ENCODE data around the gene DSTN.

Gene DSTN

DNA sequence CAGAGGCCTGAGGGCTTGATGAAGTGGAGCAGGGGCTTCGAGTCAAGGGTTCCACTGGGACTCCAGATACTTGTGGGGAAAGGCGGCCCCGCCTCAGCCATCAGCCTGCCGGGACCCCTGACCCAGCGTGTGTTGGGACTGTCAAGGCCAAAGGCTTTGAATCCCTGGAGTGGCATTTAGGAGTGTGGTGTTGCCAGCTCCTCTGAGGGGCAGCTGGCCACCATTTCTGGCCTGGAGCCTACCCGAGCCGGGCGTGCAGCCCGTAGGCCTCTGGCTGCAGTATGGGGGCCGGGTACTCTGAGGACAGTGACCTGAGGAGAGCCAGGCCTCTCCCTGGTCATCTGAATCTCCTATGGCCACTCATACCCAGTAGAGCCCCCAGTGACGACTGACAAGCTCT lies 72.1 kb downstream of the DSTN start:
- H3K4me3 ChIP-seq (replicated peaks; ENCODE audit: insufficient read depth, low read length), result no peak overlapping the region
- DNase-seq (ENCODE audit: low read depth in 1 of 2, low spot score in 1 of 2), result no peak
- TF ChIP-seq GABPA (IDR thresholded peaks at IDR 0.05; ENCODE audit: low read depth) (no peak), SPI1 (IDR thresholded peaks at IDR 0.05; ENCODE audit: borderline replicate concordance, low read depth) (no peak), POLR2AphosphoS5 (IDR thresholded peaks at IDR 0.05; ENCODE audit: low read depth) (no peak)
- TF ChIP-seq, protein P1, sequence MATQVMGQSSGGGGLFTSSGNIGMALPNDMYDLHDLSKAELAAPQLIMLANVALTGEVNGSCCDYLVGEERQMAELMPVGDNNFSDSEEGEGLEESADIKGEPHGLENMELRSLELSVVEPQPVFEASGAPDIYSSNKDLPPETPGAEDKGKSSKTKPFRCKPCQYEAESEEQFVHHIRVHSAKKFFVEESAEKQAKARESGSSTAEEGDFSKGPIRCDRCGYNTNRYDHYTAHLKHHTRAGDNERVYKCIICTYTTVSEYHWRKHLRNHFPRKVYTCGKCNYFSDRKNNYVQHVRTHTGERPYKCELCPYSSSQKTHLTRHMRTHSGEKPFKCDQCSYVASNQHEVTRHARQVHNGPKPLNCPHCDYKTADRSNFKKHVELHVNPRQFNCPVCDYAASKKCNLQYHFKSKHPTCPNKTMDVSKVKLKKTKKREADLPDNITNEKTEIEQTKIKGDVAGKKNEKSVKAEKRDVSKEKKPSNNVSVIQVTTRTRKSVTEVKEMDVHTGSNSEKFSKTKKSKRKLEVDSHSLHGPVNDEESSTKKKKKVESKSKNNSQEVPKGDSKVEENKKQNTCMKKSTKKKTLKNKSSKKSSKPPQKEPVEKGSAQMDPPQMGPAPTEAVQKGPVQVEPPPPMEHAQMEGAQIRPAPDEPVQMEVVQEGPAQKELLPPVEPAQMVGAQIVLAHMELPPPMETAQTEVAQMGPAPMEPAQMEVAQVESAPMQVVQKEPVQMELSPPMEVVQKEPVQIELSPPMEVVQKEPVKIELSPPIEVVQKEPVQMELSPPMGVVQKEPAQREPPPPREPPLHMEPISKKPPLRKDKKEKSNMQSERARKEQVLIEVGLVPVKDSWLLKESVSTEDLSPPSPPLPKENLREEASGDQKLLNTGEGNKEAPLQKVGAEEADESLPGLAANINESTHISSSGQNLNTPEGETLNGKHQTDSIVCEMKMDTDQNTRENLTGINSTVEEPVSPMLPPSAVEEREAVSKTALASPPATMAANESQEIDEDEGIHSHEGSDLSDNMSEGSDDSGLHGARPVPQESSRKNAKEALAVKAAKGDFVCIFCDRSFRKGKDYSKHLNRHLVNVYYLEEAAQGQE (IDR thresholded peaks at IDR 0.05; ENCODE audit: insufficient replicate concordance, low read depth), result no peak
- TF ChIP-seq, protein P2, sequence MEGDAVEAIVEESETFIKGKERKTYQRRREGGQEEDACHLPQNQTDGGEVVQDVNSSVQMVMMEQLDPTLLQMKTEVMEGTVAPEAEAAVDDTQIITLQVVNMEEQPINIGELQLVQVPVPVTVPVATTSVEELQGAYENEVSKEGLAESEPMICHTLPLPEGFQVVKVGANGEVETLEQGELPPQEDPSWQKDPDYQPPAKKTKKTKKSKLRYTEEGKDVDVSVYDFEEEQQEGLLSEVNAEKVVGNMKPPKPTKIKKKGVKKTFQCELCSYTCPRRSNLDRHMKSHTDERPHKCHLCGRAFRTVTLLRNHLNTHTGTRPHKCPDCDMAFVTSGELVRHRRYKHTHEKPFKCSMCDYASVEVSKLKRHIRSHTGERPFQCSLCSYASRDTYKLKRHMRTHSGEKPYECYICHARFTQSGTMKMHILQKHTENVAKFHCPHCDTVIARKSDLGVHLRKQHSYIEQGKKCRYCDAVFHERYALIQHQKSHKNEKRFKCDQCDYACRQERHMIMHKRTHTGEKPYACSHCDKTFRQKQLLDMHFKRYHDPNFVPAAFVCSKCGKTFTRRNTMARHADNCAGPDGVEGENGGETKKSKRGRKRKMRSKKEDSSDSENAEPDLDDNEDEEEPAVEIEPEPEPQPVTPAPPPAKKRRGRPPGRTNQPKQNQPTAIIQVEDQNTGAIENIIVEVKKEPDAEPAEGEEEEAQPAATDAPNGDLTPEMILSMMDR (IDR thresholded peaks at IDR 0.05; ENCODE audit: insufficient read depth, low read length), result no peak
- no peak overlapping the region for H3K27ac ChIP-seq (replicated peaks)
- no peaks in the 10 kb centered on the region for H3K27me3 ChIP-seq (ENCODE audit: insufficient read depth, poor library complexity, severe bottlenecking)

DNA sequence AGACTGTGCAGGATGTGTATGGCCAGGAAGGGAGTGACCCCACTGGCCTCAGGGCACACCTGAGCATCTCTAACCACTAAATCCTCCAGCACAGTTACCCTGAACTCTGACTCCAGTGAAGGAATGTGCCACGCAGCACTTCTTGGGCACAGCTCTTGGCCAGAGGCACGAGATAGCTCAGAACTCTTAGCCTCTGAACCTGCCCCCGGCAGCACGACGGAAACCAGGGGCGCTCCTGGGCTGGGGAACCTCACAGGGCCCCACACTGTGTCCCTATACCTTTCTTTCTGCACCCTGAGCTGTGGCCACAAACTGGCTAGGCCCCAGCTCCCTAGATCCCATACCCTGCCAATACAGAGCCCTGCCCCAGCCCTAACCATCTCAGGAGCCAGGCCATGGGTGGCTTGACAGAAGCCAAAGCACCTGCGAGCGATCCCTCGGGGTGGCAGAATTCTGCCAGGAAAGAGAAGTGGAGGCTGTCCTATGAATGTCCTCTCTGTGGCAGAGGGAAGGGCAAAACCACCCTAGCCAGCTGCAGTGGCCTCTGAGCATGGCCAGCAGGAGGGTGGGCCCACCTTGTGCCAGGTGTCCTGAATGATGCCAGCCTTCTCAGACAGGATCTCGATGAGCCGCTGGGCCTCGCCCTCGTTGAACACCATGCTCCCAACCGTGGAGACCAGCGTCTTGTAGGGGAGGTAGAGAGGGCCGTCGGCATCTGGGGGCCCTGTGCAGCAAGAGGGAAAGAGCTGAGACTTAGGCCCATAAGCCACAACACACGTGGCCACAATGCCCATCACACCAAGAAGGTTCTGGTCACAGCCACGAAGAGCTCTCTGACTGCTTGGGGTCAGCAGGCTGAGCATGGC lies 72.8 kb downstream of the DSTN start:
- DNase-seq (ENCODE audit: low read depth in 1 of 2, low spot score in 1 of 2), result no peak
- H3K4me3 ChIP-seq (replicated peaks; ENCODE audit: insufficient read depth, low read length), result no peak overlapping the region
- no peak overlapping the region for H3K27ac ChIP-seq (replicated peaks)
- TF ChIP-seq, protein P1 (IDR thresholded peaks at IDR 0.05; ENCODE audit: insufficient replicate concordance, low read depth), result no peak
- TF ChIP-seq, protein P2 (IDR thresholded peaks at IDR 0.05; ENCODE audit: insufficient read depth, low read length), result no peak
- TF ChIP-seq POLR2AphosphoS5 (IDR thresholded peaks at IDR 0.05; ENCODE audit: low read depth), result no peak
- no peak for TF ChIP-seq SPI1 (IDR thresholded peaks at IDR 0.05; ENCODE audit: borderline replicate concordance, low read depth)
- no peak for TF ChIP-seq GABPA (IDR thresholded peaks at IDR 0.05; ENCODE audit: low read depth)
- H3K27me3 ChIP-seq (ENCODE audit: insufficient read depth, poor library complexity, severe bottlenecking), result no peaks in the 10 kb centered on the region

DNA sequence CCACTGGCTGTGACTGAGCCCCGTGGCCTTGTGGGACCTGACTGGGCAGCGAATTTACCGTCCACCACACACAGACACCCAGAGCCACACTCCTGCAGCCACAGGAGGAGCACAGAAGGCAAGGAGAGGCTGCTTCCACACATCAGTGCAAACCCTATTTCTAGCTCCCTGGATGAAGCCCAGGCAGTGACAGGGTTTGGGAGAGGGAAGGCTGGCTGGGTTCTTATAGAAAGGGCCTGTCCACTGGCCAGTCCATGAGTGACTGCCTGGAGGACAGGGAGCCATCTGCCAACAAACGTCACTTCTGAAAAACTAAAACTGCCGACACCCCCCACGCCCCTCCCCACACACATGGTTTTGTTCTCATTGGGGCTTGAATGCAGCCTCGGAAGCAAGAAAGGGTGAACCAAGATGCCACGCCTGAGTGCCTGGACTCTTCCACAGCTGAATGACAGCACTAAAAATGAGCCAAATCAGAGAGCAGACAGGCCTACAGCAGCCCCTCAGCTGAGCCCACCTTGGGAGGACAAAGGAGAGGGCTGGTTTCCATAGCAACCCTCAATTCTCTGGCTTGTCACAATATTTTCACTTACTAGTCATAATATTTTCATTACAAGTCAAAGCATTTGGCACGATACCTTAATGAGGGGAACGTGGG lies 73.8 kb downstream of the DSTN start:
- TF ChIP-seq POLR2AphosphoS5 (IDR thresholded peaks at IDR 0.05; ENCODE audit: low read depth), result no peak
- TF ChIP-seq GABPA (IDR thresholded peaks at IDR 0.05; ENCODE audit: low read depth), result no peak
- TF ChIP-seq, protein P1 (IDR thresholded peaks at IDR 0.05; ENCODE audit: insufficient replicate concordance, low read depth), result no peak
- TF ChIP-seq SPI1 (IDR thresholded peaks at IDR 0.05; ENCODE audit: borderline replicate concordance, low read depth), result no peak
- TF ChIP-seq, protein P2 (IDR thresholded peaks at IDR 0.05; ENCODE audit: insufficient read depth, low read length), result no peak
- Histone ChIP-seq H3K4me3 (replicated peaks; ENCODE audit: insufficient read depth, low read length) (no peak overlapping the region), H3K27ac (replicated peaks) (peak overlapping the region; percentile 17; the same call in 1 of the 2 replicates), H3K27me3 (ENCODE audit: insufficient read depth, poor library complexity, severe bottlenecking) (no peaks in the 10 kb centered on the region)
- DNase-seq (ENCODE audit: low read depth in 1 of 2, low spot score in 1 of 2), result no peak

Measured in HL-60 (cell line).